ENCODE measurements around the gene NRXN2. TPM values are rescaled to one million over a fixed set of nuclear protein-coding genes. Genes with fewer than 3 reads are reported as not detected.
"Not testable (repeated sequence)": the region's sequence is repeated elsewhere in the genome, so short reads cannot be mapped to it uniquely, and the experiment has no call there.

NRXN2 gene
- total RNA-seq, 1 donor from 2014 or later: 0.05 TPM

DNA sequence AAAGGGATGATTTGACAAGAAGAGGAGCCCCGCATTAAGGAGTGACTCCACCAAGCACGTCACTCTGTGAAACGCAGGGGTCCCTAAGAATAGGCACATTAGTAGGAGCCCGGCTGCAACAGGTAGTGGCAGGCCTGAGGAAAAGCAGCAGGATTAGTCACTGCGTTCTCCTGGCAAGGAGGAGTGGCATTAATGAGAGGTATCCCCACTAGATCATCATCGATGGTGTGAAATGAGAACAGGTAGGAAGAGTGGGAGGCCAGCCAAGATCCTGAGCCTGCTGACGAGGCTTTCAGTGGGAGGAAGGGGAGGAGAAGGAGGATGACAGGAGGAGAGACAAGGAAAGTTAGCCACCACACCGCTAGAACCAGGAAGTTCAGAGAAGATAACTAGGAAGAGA, 38.6 kb downstream of the NRXN2 start:
- intact Hi-C loops (cut with micrococcal nuclease): no loop called here

GRCh38 chr11:64681171-64681570, 41.8 kb downstream of the NRXN2 start:
- intact Hi-C loops (cut with micrococcal nuclease): no loop called here

DNA sequence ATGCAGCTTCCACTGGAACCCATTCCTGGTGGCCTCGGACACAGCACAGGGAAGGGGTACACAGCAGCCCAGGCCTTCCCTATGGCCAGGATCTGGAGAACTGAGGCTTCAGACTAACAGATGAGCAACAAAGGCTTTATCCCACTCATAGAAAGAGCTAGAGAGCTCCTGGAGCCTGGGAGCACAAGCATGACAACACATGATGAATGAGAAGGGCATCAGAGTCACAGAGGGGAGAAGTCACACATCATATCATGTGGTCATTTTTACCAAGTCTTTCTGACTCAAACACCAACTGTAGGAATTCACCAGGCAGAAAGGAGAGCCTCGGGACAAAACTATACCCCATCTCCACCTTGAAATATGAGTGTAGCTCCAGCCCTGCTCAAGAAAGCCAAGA, 43.2 kb downstream of the NRXN2 start:
- intact Hi-C loops (cut with micrococcal nuclease): no loop called here

- intact Hi-C loops (cut with micrococcal nuclease): no loop called here
These were observed 45.5 kb downstream of the NRXN2 start for GRCh38 chr11:64677441-64678023.

GRCh38 chr11:64676261-64676615, 46.8 kb downstream of the NRXN2 start:
- intact Hi-C loops (cut with micrococcal nuclease): no loop called here

- intact Hi-C loops (cut with micrococcal nuclease): no loop called here
These were observed 47.3 kb downstream of the NRXN2 start for GRCh38 chr11:64675450-64676260.

DNA sequence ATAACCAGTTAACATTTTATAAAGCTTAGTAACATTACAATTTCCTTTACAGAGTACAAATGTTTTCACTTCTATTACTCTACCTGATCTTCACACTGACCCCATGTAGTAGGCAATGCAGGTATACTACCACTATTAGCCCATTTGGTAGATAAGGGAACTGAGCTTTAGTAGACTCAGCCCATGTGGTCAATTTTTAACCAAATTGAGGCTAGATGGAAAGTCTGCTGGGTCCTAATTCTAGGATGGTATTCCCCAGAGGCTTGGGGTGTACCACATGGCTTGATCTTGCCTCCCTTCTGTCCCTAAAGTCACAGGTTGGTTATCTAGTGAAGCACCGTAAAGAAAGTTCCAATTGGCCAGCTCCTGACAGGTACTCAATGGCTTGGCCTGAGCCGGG, 48.2 kb downstream of the NRXN2 start:
- intact Hi-C loops (cut with micrococcal nuclease): no loop called here

GRCh38 chr11:64673279-64673678, 49.7 kb downstream of the NRXN2 start:
- intact Hi-C loops (cut with micrococcal nuclease): no loop called here

DNA sequence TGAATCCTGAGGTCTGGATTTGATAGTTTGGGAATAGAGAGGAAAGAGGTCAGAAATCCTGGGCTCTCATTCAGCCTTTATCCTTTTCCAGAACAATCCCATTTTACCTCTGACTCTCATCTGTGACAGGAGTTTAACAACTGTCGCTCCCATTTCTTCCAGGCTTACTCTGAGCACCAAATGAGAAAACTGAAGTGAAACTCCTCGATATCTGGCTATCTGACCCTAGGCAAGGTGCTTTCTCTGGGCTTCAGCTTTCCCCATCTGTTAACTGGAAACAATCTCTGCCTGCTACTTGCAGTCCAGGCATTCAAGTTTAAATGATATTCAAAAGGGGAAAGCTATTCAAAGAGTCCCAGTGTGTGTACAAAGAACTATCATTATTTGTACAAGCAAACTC, 50.1 kb downstream of the NRXN2 start:
- intact Hi-C loops (cut with micrococcal nuclease): no loop called here

- intact Hi-C loops (cut with micrococcal nuclease): no loop called here
These were observed 52.0 kb downstream of the NRXN2 start for GRCh38 chr11:64670975-64671374.

DNA sequence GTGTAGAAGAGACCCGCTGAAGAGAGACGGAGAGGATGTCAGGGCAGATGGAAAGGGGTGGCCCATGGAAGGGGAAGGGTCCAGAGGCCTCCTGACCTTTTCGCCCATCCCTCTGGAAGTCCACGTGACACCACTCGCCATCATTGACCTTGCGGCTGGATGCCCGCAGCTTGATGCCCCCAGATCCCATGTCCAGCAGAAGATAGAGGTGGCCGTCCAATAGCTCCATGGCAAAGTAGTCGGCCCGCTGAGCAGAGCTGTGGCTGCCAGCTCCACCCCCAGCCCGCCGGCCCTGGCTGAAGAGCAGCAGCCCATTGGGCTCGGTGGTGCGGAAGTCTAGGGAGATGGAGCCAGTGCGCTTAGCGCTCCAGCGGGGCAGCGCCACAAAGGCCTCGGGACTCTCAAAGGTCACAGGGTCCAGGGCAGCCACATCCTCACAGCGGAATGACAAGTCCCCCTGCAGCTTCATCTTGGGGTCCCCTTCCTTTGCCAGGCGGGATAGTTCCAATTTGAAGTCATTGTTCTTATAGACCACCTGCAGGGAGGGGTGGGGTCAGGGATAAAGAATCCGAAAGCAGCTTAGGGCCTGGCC, 55.7 kb downstream of the NRXN2 start:
- intact Hi-C loops (cut with micrococcal nuclease): no loop called here

DNA sequence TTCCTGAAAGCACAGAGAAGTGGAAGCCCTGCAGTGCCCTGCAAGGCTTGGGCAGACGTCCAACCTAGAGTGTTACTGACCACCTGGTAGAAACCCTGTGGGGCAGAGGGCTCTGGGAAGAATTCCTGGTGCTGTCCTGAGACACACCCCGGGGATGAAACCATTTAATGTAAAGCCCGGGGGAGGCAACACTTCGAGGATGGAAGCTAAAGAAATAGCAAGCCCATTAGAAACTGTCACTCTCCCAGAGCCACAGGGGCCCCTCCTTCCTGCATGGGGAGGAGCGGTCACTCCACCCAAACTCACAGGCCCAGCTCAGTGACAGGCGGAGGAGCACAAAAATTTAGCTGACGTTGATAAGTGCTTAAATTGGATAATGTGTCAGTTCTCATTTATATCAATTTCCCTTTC, 57.6 kb downstream of the NRXN2 start:
- intact Hi-C loops (cut with micrococcal nuclease): no loop called here

DNA sequence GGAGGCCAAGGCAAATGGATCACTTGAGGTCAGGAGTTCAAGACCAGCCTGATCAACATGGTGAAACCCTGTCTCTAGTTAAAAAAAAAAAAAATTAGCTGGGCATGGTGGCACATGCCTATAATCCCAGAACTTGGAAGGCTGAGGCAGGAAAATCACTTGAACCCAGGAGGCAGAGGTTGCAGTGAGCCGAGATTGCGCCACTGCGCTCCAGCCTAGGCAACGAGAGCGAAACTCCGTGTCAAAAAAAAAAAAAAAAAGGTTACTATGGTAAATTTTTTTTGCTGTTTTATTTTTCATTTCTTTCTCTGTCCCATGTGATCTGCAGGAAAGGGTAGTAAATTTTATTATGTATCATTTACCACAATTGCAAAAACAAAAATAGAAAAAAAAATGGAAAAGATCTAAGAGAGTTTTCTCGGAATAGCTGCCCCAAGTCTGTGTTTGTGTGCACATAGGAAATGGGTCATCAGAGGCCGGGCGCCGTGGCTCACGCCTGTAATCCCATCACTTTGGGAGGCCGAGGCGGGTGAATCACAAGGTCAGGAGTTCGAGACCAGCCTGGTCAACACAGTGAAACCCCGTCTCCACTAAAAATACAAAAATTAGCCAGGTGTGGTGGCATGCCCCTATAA, 58.6 kb downstream of the NRXN2 start:
- intact Hi-C loops (cut with micrococcal nuclease): not testable (repeated sequence)

GRCh38 chr11:64663656-64664055, 59.3 kb downstream of the NRXN2 start:
- intact Hi-C loops (cut with micrococcal nuclease): no loop called here

DNA sequence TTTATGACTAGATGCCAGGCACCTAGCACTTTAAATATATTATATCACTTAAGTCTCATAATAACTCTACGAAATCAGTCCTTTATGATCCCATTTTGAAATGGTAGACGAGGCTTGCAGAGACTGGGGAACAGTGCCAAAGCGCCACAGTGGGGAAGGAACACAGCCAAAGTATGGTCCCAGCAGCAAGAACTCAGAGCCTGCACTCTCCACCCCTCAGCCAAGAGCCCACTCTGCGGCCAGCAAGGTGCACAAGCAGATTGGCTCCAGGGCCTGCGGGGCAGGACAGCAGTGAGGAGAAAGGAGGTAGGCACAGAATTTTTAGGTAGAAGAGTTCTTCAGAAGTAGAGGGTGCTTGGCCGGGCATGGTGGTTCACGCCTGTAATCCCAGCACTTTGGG, 61.4 kb downstream of the NRXN2 start:
- intact Hi-C loops (cut with micrococcal nuclease): no loop called here

- intact Hi-C loops (cut with micrococcal nuclease): no loop called here
These were observed 61.9 kb downstream of the NRXN2 start for GRCh38 chr11:64661146-64661545.

GRCh38 chr11:64660706-64661105, 62.3 kb downstream of the NRXN2 start:
- intact Hi-C loops (cut with micrococcal nuclease): no loop called here

- intact Hi-C loops (cut with micrococcal nuclease): no loop called here
These were observed 62.8 kb downstream of the NRXN2 start for GRCh38 chr11:64660205-64660604.

GRCh38 chr11:64659417-64660144, 63.4 kb downstream of the NRXN2 start:
- intact Hi-C loops (cut with micrococcal nuclease): no loop called here

GRCh38 chr11:64658265-64658664, 64.7 kb downstream of the NRXN2 start:
- intact Hi-C loops (cut with micrococcal nuclease): no loop called here

- intact Hi-C loops (cut with micrococcal nuclease): no loop called here
These were observed 66.1 kb downstream of the NRXN2 start for GRCh38 chr11:64656862-64657261.
